Measurements from ENCODE around the gene UQCC3.
"Not testable (repeated sequence)": the region's sequence is repeated elsewhere in the genome, so short reads cannot be mapped to it uniquely, and the experiment has no call there.

UQCC3 gene

DNA sequence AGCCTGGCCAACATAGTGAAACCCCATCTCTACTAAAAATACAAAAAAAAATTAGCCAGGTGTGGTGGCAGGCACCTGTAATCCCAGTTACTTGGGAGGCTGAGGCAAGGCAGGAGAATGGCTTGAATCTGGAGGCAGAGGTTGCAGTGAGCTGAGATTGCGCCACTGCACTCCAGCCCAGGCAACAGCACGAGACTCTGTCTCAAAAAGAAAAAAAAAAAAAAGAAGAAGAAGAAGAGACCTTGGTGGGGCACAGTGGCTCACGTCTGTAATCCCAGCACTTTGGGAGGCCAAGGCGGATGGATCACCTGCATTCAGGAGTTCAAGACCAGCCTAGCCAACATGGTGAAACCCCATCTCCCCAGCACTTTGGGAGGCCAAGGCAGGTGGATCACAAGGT is 32.4 kb downstream of the UQCC3 start:
- not testable (repeated sequence) for ATAC-seq, DNase-seq

DNA sequence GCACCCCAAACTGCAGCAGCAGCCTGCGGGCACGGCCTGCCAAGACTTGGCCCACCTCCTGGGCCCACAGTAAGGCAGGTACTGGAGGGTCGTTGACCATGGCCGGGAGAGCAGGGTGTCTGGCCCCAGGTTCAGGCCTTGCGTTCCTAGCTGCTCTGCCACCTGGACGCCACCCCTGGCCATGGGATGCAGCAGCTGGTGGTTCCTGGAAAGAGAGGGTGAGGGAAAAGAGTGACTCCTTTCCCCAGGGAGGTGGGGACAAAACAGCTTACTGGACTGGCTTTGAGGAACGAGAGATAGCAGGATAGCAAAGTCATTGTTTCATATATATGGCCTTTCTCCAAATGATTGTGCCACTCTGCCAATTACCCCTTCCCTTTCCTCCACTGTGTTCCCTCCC is 33.9 kb downstream of the UQCC3 start:
- ATAC-seq (no peak), DNase-seq (no peak)

- ATAC-seq (peak; percentile 78), DNase-seq (peak; percentile 97)
These were observed 34.7 kb downstream of the UQCC3 start for GRCh38 chr11:62705880-62706849.

DNA sequence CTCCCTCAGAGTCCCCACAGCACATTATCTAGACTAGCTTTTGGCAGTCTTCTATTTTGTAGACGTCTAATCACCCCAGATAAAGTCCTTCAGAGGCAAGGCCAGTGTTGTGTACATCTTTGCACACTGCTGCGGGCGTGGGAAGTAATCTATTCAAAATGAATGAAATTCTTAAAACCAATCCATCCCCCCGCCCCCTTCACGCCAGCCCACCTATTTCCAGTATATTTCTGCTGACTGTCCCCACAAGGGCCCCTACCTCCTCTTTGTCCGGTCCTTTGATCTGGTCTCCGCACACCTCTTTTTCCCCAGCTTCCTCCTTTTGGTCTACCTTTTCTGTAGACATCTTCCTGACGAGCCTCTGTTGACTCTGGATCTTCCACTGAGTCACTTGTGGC is 35.4 kb downstream of the UQCC3 start:
- no peak for ATAC-seq
- no peak for DNase-seq

DNA sequence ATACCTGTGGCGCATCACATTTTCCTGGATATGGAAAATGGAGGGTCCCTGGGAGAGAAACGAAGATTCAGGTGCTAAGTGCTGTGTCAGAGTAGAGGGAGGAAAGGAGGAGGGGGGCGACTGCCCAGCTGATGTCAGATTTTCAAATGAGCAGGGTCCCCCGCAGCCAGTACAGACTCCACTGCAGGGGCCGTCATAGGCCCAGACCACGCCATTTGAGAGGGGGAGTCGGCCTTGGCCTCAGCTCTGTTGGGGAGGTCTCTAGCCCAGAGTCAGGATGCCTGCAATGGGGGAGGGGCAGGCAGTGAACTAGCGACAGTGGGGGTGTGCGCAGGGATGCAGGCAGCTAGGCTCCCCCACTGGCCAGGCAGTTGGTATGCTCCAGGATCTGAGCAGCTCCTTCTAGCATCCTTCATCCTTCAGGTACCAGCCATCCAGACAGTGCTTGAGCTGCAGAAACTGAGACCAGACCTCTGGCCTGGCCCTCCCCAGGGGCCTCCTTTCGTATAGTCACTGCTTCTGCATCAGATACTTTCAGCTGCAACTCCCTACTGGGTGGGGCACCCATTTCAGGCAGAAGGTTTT is 35.9 kb downstream of the UQCC3 start, which contains the start of the genes BSCL2 and GNG3:
Gene BSCL2, minus strand, starts transcription at position 148 of the 585 bp plus-strand sequence. CDS start 229 bp downstream, outside the sequence.
Gene GNG3, plus strand, starts transcription at position 400 of the 585 bp plus-strand sequence. CDS start 620 bp downstream, outside the sequence.
- ATAC-seq (no peak), DNase-seq (no peak)

- ATAC-seq (no peak), DNase-seq (no peak)
These were observed 36.9 kb downstream of the UQCC3 start for GRCh38 chr11:62708392-62708791.

GRCh38 chr11:62708793-62709192 is 37.3 kb downstream of the UQCC3 start:
- DNase-seq (peak; percentile 55), ATAC-seq (peak; percentile 15)

- ATAC-seq = peak; percentile 86
- DNase-seq = peak; percentile 94
These were observed 38.0 kb downstream of the UQCC3 start for GRCh38 chr11:62709247-62710000.

DNA sequence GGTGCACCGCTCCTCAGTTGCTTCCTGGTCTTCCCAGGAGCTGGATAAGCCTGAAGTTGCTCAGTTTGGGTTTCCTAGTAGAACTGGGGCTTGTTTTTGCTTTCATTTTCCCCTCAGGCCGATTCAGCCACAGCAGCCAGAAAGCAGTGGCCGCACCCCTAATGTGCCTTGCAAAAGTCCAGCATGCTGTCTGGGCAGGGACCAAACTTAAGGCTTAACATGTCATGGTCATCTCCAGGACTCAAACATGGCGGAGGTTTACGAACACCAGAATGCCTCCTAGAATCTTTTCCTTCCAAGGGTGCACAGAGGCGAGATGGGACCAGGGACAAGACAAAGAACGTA is 38.5 kb downstream of the UQCC3 start:
- no peak for ATAC-seq
- DNase-seq = peak; percentile 33

- DNase-seq (no peak), ATAC-seq (no peak)
These were observed 40.9 kb downstream of the UQCC3 start for GRCh38 chr11:62712276-62712812.

- ATAC-seq = no peak
These were observed 41.4 kb downstream of the UQCC3 start for GRCh38 chr11:62712861-62713260.

DNA sequence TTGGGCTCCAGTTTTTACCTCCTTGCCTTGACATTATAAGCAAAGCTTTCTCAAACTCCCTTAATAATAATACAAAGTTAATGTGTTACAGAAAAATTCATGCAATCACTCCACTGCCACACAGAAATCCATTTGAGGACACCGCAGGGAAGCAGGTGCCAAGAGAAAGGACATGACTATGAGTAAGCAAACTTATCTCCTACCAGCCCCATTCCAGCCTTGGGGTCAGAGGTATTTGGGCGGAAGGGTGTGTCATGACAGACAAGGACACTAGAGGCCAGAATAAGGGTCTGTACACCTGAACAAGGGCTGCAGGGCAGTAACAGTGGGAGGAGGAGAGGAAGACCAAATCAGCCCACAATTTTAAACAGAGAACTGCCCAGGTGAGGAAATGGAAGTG is 41.9 kb downstream of the UQCC3 start:
- no peak for ATAC-seq
- no peak for DNase-seq

More at GRCh38 chr11:62712861-62713260, 41.4 kb downstream of the UQCC3 start:
- DNase-seq = no peak

GRCh38 chr11:62715150-62716130 is 44.0 kb downstream of the UQCC3 start:
- DNase-seq = no peak
- no peak for ATAC-seq

- DNase-seq (no peak), ATAC-seq (no peak)
These were observed 44.7 kb downstream of the UQCC3 start for GRCh38 chr11:62716206-62716605.

DNA sequence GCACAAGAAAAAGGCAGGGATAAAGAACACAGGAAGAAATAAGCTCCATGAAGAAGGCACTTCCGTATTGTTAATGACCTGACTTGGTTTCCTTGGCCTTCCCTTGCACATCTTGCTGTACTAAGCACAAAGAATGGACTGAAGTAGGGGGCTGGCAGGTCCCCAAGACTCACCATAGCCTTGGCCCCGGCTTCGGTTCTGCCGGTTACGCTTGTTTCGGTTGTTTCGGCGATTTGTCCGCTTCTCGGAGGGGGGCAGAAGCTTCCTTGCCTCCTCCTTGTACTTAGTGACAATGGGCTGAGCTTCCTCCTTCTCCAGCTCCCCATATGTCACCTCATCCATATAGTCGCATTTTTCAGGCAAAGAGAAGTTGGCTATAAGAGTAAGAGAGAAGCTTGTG is 45.3 kb downstream of the UQCC3 start:
- no peak for DNase-seq
- ATAC-seq = no peak

DNA sequence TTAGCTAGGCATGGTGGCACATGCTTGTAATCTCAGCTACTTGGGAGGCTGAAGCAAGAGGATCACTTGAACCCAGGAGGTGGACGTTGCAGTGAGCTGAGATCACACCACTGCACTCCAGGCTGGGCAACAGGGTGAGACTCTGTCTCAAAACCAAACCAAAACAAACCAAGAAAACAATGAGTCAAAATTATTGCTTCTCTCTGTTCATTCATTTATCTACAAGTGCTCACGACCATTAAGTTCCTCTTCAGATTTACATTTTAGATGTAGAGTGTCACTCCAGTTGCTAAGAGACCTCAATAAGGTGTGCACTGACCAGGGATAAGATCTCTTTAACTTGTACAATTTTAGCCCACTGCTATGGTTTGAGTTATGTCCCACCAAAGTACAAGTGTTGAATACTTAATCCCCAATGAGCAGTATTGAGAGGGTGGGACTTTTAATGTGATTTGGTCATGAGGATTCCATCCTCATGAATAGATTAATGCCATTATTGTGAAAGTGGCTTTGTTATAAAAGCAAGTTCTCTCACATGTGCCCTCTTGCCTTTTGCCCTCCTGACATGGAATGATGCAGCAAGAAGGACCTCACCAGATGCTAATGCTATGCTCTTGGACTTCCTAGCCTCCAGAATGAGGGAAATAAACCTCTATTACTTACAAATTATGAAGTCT is 48.0 kb downstream of the UQCC3 start:
- DNase-seq (no peak), ATAC-seq (no peak)

- no peak for DNase-seq
- no peak for ATAC-seq
These were observed 50.5 kb downstream of the UQCC3 start for GRCh38 chr11:62721994-62722393.
